A673 (cell line): Measurements from ENCODE around the gene BRWD1. TPM values are rescaled to one million over a fixed set of nuclear protein-coding genes. Genes with fewer than 3 reads are reported as not detected.

Experiments used
- BruUV-seq: library from RNA; stranded (reverse); fragments of 400-500 nt; replicated peaks from 2 replicates; lab custom pipeline; 2021; lab: Mats Ljungman, UMichigan
- CTCF ChIA-PET: fragments of 300-600 bp; sonication (Branson Sonifier 250); formaldehyde crosslinking; loops from one replicate; lab custom pipeline; 2022; ENCODE audit warnings: antibody characterized with exemption; lab: Charles Lee
- POLR2A ChIA-PET: fragments of 300-600 bp; sonication (Branson Sonifier 250); formaldehyde crosslinking; loops from one replicate; lab custom pipeline; 2022; ENCODE audit warnings: antibody characterized with exemption; ENCODE audit not compliant: low non-redundant PET; lab: Charles Lee
- DNase-seq: peaks from one replicate; pipeline ENCODE4 v3.0.0-alpha.2; 2015; ENCODE audit warnings: low spot score
- H3K27ac ChIP-seq: fragments of 200-600 bp; sonication (generic); 2 replicates; pipeline ENCODE4 v1.5.1; 2016; ENCODE audit warnings: mixed run types, low read depth, mild to moderate bottlenecking, mixed read lengths, antibody characterized with exemption, low read length; ENCODE audit not compliant: poor library complexity, severe bottlenecking
- H3K27me3 ChIP-seq: fragments of 200-600 bp; sonication (generic); replicated peaks from 2 replicates; pipeline ENCODE4 v1.6.1; 2017; ENCODE audit warnings: mixed run types, low read depth, mild to moderate bottlenecking, mixed read lengths, antibody characterized with exemption, low read length; ENCODE audit not compliant: insufficient read depth, poor library complexity
- H3K36me3 ChIP-seq: fragments of 200-600 bp; sonication (generic); 2 replicates; pipeline ENCODE4 v1.6.1; 2016; ENCODE audit warnings: mixed run types, mild to moderate bottlenecking, mixed read lengths, antibody characterized with exemption, low read length; ENCODE audit not compliant: insufficient read depth, poor library complexity, severe bottlenecking
- H3K4me1 ChIP-seq: fragments of 200-600 bp; sonication (generic); 2 replicates; pipeline ENCODE4 v1.6.1; 2017; ENCODE audit warnings: mixed run types, mild to moderate bottlenecking, mixed read lengths, antibody characterized with exemption, low read length; ENCODE audit not compliant: insufficient read depth, poor library complexity, severe bottlenecking
- H3K4me3 ChIP-seq: fragments of 200-600 bp; sonication (generic); 2 replicates; pipeline ENCODE4 v1.5.1; 2016; ENCODE audit warnings: low read depth, mixed run types, mild to moderate bottlenecking, mixed read lengths, low read length; ENCODE audit not compliant: poor library complexity, severe bottlenecking
- H3K9me3 ChIP-seq: fragments of 200-600 bp; sonication (generic); 2 replicates; pipeline ENCODE4 v1.6.1; 2016; ENCODE audit warnings: mixed run types, low read depth, mild to moderate bottlenecking, mixed read lengths, antibody characterized with exemption, low read length; ENCODE audit not compliant: poor library complexity, severe bottlenecking
- CTCF ChIP-seq: fragments of 300-800, 200-600 bp; sonication (generic); conservative IDR thresholded peaks from 2 replicates; pipeline ENCODE4 v1.5.1; 2017; ENCODE audit warnings: low read depth, mild to moderate bottlenecking, antibody characterized with exemption, low read length, moderate library complexity, mixed read lengths
- EZH2 ChIP-seq: fragments of 200-600 bp; sonication (generic); IDR thresholded peaks from 2 replicates; pipeline ENCODE4 v1.6.1; 2017; ENCODE audit warnings: borderline replicate concordance, low read depth, mild to moderate bottlenecking, mixed read lengths, antibody characterized with exemption, low read length; ENCODE audit not compliant: poor library complexity, severe bottlenecking
- intact Hi-C: fragments of 100-400 bp; cut with micrococcal nuclease; formaldehyde crosslinking; loops from one replicate; pipeline ENCODE4 v1.10.0; 2022; ENCODE audit not compliant: unreplicated experiment
- total RNA-seq: library from RNA; stranded (reverse); gene quantifications from 2 replicates; pipeline ENCODE4 v1.2.3, GENCODE V29; 2021

The BRWD1 gene
- total RNA-seq, 1 experiment from 2014 or later = 27.6 TPM

DNA sequence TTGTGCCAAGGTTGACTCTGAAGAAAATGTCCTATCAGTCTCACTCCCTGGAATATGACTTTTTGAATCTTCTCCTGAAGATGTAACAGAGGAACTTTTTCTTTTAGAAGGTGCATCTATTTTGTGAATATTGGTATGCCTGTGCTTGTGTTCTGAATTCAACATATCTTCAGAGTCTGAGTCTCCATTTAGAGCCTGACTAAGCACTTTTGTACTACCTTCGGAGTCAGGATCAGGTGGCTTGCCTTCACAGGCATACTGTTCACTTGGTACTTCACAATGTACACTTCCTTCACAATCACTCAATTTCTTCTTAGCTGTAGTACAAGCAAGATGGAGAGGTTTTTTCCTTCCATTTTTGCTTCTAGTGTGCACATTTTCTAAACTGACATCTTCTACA, 116.6 kb downstream of the BRWD1 start:
- no TSS peak for BruUV-seq
- Histone ChIP-seq H3K36me3 (peaks cover 43% of the 10 kb centered on the region), H3K27me3 (no peaks in the 10 kb centered on the region), H3K27ac (no peak overlapping the region), H3K4me1 (no peaks in the 10 kb centered on the region), H3K9me3 (no peaks in the 10 kb centered on the region), H3K4me3 (no peak overlapping the region)
- no peak for DNase-seq
- TF ChIP-seq EZH2 (no peak), CTCF (no peak)
- POLR2A ChIA-PET = no interaction called here
- intact Hi-C loops = no loop called here
- CTCF ChIA-PET = no interaction called here

- TSS peak; percentile 14 for BruUV-seq
- Histone ChIP-seq H3K27me3 (no peaks in the 10 kb centered on the region), H3K36me3 (peaks cover 43% of the 10 kb centered on the region), H3K27ac (no peak overlapping the region), H3K4me1 (no peaks in the 10 kb centered on the region), H3K9me3 (no peaks in the 10 kb centered on the region), H3K4me3 (no peak overlapping the region)
- ChIA-PET POLR2A (no interaction called here), CTCF (no interaction called here)
- no peak for DNase-seq
- intact Hi-C loops = no loop called here
- TF ChIP-seq CTCF = no peak
- no peak for TF ChIP-seq EZH2
These were observed 117.1 kb downstream of the BRWD1 start for GRCh38 chr21:39196310-39196709.

DNA sequence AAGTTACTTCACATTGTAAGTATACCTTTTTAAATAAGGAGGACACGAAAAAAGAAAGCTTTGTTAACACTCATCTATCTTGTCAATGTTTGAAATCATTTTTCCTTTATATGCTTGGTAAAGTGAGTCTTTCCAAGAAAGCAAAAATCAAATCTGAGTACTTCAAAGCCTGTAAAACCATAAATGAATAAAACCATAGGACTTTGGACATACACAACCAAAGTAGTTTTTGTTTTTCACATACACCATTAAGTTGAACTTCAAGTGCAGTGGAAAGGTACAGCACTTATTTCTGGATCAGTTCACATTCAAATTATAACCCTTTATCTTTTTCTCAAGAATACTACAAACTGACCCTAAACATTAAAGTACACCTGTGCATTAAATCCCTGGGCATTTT, 120.1 kb downstream of the BRWD1 start:
- no peak overlapping the region for H3K4me3 ChIP-seq
- no peak for DNase-seq
- BruUV-seq = no TSS peak
- ChIA-PET CTCF (no interaction called here), POLR2A (no interaction called here)
- H3K27me3 ChIP-seq = no peaks in the 10 kb centered on the region
- H3K36me3 ChIP-seq = peaks cover 24% of the 10 kb centered on the region
- no peaks in the 10 kb centered on the region for H3K9me3 ChIP-seq
- intact Hi-C loops = no loop called here
- no peak for TF ChIP-seq EZH2
- no peak for TF ChIP-seq CTCF
- no peak overlapping the region for H3K27ac ChIP-seq
- no peaks in the 10 kb centered on the region for H3K4me1 ChIP-seq
